GM10248 (cell line): ENCODE measurements around the gene AMZ1.
A peak's percentile ranks its signal among the peaks of the same experiment; 100 is the strongest.
"Not testable (repeated sequence)": the region's sequence is repeated elsewhere in the genome, so short reads cannot be mapped to it uniquely, and the experiment has no call there.

Experiments used
- CTCF ChIA-PET: fragments of 300-600 bp; sonication (Branson Sonifier 250); formaldehyde crosslinking; extraction: SDS; loops from one replicate; lab custom pipeline; 2021; ENCODE audit warnings: antibody characterized with exemption; lab: Yijun Ruan, JAX
- POLR2A ChIA-PET: fragments of 350-650 bp; sonication (Branson Sonifier 250); formaldehyde crosslinking; extraction: SDS; loops from one replicate; lab custom pipeline; 2020; ENCODE audit warnings: antibody characterized with exemption; lab: Yijun Ruan, JAX
- DNase-seq: peaks from one replicate; pipeline ENCODE4 v3.0.0; 2012; ENCODE audit errors: extremely low spot score
- TF ChIP-seq, protein P1 (sequence below): IDR thresholded peaks from 2 replicates; pipeline ENCODE4 v1.5.1; 2012; ENCODE audit warnings: mild to moderate bottlenecking, low read depth; ENCODE audit errors: extremely low read depth, missing control alignments, control extremely low read depth

The AMZ1 gene

GRCh38 chr7:2666155-2666554, 21.8 kb upstream of the AMZ1 start:
- ChIA-PET CTCF (interaction anchor here (2.5 kb wide), 1 partner anchor 44 kb away, joined by 14 read pairs; no protein-coding TSS in a partner anchor), POLR2A (interaction anchor here (1.0 kb wide), 1 partner anchor 9 kb away, joined by 4 read pairs; no protein-coding TSS in a partner anchor)
- no peak for DNase-seq
- TF ChIP-seq, protein P1, sequence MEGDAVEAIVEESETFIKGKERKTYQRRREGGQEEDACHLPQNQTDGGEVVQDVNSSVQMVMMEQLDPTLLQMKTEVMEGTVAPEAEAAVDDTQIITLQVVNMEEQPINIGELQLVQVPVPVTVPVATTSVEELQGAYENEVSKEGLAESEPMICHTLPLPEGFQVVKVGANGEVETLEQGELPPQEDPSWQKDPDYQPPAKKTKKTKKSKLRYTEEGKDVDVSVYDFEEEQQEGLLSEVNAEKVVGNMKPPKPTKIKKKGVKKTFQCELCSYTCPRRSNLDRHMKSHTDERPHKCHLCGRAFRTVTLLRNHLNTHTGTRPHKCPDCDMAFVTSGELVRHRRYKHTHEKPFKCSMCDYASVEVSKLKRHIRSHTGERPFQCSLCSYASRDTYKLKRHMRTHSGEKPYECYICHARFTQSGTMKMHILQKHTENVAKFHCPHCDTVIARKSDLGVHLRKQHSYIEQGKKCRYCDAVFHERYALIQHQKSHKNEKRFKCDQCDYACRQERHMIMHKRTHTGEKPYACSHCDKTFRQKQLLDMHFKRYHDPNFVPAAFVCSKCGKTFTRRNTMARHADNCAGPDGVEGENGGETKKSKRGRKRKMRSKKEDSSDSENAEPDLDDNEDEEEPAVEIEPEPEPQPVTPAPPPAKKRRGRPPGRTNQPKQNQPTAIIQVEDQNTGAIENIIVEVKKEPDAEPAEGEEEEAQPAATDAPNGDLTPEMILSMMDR = no peak

DNA sequence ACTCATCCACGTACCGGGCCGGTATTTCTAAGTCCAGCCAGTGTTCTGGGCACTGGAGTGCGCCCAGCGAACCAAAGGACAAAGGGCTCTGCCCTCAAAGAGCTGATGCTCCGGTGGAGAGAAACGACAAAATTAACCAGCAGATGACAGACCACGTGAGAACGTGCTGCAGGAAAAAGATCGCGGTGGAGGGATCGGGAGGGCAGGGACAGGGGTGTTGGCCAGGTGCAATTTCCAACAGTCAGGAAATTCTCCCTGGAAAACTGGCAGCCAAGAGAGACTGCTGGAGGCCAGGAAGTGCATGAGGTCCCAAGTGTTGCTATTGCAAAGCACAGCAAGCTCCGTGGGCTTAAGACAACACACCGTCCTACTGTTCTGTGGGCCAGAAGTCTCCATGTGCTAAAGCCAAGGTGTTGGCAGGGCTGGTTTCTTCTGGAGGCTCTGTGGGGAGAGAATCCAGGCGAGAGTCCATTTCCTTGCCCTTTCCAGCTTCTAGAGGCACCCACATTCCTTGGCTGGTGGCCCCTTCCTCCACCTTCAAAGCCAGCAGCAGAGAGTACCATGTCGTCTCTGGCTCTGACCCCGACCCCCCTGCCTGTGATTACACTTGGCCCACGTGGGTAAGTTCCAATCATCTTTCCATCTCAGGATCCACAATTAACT, 21.3 kb upstream of the AMZ1 start:
- CTCF ChIA-PET = interaction anchor here (1.5 to 2.5 kb wide), 2 partner anchors 13 to 43 kb away, joined by 4 to 14 read pairs; no protein-coding TSS in a partner anchor
- POLR2A ChIA-PET = interaction anchor here (1.0 kb wide), 1 partner anchor 10 kb away, joined by 4 read pairs; no protein-coding TSS in a partner anchor
- DNase-seq = no peak
- TF ChIP-seq, protein P1 = no peak

DNA sequence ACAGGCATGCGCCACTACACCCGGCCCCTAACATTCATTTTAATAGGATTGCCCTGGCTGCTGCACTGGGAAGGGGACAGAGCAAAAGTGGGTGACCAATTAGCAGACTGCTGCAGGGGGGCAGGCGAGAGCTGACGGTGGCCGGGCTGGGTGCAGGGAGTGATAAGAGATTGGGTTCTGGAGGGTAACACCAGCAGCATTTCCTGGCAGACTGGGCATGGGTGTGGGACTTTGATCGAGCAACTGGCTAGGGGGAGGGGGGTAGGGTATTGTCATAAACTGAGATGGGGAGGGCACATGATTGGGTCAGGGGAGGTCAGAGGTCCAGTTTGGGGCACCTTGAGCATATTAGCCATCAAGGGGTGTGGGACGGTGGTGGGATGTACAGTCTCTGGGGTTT, 20.2 kb upstream of the AMZ1 start:
- ChIA-PET POLR2A (no interaction called here), CTCF (interaction anchor here (1.4 to 6.1 kb wide), 4 partner anchors 8 to 48 kb away, joined by 4 to 56 read pairs (median 9); no protein-coding TSS in a partner anchor)
- no peak for DNase-seq
- TF ChIP-seq, protein P1 = no peak

GRCh38 chr7:2668401-2668800, 19.6 kb upstream of the AMZ1 start:
- TF ChIP-seq, protein P1 = no peak
- ChIA-PET CTCF (interaction anchor here (0.9 to 6.1 kb wide), 5 partner anchors 8 to 47 kb away, joined by 4 to 56 read pairs (median 4); no protein-coding TSS in a partner anchor), POLR2A (interaction anchor here (0.7 kb wide), 1 partner anchor 37 kb away, joined by 3 read pairs; no protein-coding TSS in a partner anchor)
- DNase-seq = no peak

GRCh38 chr7:2670171-2670570, 17.8 kb upstream of the AMZ1 start:
- no peak for DNase-seq
- POLR2A ChIA-PET = no interaction called here
- TF ChIP-seq, protein P1 = no peak
- CTCF ChIA-PET = interaction anchor here (0.7 to 6.1 kb wide), 30 partner anchors 11 to 219 kb away, joined by 3 to 65 read pairs (median 5); partner anchors contain the start of genes AMZ1 and IQCE

DNA sequence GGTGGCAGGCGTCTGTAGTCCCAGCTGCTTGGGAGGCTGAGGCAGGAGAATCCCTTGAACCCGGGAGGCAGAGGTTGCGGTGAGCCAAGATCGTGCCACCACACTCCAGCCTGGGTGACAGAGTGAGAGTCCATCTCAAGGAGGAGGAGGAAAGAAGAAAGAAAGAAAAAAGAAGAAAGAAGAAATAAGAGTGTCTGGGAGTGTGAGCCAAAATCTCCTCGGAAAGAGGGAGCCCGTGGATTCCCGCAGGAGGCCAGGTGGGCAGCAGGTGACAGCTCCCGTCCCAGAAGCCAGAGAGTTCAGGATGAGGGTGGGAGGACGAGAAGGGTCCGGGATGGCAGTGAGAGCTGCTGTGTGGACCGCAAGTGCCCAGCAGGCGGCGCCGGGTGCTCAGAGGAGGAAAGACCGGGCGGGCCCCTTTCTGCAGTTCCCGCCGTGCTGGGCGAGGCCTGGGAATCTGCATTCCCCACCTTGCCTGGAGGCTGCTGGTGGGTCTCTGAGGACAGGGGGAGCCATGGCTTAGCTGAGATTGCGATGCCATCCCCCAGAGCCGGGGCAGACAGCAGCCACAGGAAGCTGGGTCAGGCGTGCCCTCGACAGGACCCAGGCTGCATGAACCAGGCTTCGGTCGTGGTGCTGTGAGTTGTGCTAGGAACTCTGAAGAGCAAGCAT, 17.1 kb upstream of the AMZ1 start:
- ChIA-PET CTCF (interaction anchor here (0.7 to 6.1 kb wide), 37 partner anchors 9 to 223 kb away, joined by 3 to 65 read pairs (median 4); partner anchors contain the start of genes AMZ1 and IQCE), POLR2A (no interaction called here)
- TF ChIP-seq, protein P1 = peak; percentile 95
- DNase-seq = peak; percentile 87

- POLR2A ChIA-PET, DNase-seq: not testable (repeated sequence)
- CTCF ChIA-PET = interaction anchor here (1.0 to 6.1 kb wide), 5 partner anchors 8 to 222 kb away, joined by 3 to 65 read pairs (median 38); no protein-coding TSS in a partner anchor
Observed at GRCh38 chr7:2673214-2673613, 14.8 kb upstream of the AMZ1 start.
